Germinal center (tissue), 1 donor: ENCODE measurements around the gene COL13A1.

ENCODE experiments used
- DNase-seq: peaks from one replicate; pipeline ENCODE4 v3.0.0; 2012; ENCODE audit warnings: mixed read lengths, low spot score

COL13A1 gene

DNA sequence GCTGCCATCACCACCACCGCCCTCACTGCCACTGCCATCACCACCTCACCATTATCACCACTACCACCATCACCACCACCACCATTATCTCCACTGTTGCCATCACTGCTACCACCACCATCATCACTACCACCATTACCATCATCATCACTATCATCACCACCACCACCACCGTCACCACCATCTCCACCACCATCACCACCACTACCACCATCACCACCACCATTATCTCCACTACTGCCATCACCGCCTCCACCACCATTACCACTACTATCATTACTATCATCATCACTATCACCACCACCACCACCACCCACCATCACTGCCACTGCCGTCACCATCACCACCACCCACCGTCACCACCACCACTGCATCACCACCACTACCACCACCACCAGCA, 9.9 kb upstream of the COL13A1 start:
- no peak for DNase-seq

DNA sequence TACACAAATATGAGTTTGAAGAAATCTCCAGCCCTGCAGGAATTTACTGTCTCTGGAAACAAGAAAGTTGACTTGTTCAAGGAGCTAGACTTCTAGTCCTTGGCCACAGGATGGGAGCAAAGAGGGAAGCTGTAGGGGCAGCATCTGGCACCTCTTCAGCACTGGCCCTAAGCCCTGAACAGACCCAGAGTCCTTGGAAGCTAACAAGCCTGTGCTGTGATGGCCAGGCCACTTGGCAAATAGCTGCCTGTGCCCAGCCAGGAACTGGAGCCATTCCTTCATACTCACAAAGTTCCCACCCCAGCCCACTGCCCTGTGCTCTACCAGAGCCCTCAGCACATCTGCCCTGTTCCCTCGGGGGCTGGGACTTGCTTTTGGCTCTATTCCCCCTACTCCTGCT, 9.4 kb upstream of the COL13A1 start:
- DNase-seq: no peak

DNA sequence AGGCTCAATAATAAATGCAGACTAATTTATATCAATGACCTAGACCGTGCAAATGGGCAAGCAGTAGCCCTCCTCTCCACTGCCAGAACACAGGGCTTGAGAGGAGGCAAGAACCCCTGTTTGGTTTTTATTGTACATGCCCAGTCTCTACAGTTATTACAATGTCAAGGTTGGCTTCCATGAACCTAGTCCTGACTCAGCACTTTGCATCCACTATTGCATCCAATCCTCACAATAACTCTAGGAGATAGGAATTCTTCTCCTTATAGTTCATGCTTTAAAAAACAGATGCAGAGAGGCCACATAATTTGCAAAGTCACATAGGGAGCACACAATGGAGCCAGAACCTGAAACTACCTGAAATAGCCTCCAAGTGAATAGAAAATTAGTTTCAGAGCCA, 7.0 kb upstream of the COL13A1 start:
- DNase-seq: no peak

DNA sequence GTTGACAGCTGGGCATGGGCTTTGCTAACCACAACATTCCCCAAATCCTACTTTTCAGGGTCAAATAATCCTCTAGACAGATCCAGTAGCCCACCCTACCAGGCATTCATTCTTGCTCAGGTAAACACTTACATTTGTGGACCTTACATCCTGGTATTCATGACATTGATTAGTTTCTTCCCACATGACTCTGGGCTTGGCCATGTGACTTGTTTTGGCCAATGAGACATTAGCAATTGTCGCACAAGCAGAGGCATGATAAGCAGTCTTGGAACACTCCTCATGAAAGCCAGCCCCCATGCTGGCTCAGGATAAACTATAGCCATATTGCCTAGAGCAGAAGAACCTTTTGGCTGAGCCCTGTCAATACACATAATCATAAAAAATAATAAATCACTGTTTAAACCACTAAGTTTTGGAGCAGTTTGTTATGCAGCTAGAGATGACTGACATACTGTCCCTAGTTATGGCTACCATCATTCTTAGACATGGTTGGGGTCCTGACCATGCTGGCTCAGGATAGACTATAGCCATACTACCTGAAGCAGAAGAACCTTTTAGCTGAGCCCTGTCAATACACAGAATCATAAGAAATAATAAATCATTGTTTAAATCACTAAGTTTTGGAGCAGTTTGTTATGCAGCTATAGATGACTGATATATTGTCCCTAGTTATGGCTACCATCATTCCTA, 6.3 kb upstream of the COL13A1 start:
- no peak for DNase-seq

DNA sequence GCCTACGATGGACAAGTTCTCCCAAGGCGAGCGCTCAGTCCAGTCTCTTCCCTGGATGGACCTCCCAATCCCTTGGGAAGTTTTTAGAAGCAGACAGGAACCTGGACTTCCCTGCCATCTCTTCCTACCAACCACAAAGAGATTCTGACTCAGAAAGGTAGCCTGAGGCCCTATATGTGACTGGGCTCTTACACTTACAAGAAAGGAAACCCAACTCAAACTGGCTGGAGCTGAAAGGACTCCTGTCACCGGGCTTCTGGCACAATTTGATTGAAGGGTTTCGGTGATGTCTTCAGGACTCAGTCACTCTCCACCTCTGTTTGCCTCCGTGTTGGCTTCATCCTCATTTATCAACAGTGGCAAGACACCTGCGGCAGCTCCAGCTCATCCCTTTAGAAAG, 3.7 kb upstream of the COL13A1 start:
- no peak for DNase-seq

DNA sequence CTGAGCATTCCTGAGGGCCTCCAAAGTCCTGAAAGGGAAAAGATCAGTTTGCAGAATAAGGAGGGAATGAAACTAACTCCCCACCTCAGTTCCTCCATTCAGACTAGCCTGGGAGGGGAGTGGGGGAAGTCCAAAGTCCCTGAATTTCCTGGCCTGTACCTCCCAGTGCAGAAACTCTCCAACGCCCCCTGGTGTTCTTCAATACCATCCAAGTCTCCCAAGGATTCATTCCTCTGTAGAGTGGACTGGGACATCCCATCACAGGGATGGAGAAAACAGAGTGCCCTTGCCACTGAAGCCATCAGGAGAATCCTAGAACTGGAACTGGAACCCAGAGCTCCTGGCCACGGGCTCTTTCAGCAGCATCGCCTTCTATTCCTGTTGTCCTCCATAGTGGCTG, 1.6 kb upstream of the COL13A1 start:
- DNase-seq: peak; percentile 14

DNA sequence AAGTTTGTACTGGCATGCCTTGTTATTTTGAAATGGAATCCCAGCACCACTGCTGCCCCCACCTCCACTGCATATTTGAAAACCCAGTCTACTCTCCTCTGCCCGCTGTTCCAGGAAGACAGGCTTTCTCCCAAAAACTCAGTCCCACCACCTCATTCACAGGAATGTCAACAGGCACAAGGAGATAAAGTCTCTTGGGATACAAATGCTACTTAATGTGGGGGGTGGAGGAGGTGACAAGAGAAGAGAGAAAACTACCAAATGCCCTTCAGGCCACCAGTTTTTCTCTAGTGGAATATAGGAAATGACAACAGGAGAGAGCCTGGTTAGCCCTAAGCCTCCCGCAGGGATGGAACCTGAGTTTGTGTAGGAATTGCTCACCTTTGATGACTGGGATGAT, 1.0 kb upstream of the COL13A1 start:
- DNase-seq: no peak

DNA sequence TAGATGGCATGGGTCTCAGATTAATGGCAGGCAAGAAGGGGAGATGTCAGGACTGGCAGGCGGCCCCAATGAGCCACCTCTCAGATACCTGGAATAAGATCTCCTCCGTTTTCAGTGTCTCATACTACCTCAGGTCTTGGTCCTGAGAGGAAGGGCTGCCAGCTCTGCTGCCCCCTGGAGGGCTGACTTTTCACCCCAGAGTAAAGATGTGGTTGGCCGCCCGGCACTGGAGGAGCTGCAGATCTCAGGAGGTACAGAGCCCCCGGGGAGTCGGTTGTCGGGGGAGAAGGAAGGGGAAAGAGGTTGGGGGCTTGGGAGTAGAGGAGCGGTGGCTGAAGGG, 642 bp upstream of the COL13A1 start:
- DNase-seq: peak; percentile 50

DNA sequence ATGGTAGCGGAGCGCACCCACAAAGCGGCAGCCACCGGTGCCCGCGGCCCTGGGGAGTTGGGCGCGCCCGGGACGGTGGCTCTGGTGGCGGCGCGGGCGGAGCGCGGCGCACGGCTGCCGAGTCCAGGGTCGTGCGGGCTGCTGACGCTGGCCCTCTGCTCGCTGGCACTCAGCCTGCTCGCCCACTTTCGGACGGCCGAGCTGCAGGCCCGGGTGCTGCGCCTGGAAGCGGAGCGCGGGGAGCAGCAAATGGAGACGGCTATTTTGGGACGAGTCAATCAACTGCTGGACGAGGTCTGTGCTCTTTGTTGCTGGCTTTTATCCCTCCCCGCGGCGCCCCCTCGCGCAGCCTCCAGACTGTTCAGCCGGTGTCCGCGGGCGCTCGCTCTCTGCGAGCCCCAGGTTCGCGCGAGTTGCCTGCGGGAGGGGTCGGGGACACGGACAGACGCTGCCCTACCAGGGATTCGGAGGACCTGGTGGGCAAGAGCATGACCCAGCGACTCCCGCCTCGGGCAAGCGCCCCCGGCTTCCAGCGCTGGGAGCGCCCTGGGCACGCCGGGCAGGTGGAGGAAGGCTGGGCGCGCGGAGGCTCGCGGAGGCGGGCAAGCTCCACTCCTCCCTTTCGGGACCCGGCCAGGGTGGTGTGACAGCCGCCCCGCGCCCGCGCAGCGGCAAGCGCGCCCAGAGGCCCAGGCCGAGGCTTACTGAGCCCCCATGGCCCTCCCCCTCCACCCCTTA, 887 bp downstream of the COL13A1 start:
- DNase-seq: no peak

DNA sequence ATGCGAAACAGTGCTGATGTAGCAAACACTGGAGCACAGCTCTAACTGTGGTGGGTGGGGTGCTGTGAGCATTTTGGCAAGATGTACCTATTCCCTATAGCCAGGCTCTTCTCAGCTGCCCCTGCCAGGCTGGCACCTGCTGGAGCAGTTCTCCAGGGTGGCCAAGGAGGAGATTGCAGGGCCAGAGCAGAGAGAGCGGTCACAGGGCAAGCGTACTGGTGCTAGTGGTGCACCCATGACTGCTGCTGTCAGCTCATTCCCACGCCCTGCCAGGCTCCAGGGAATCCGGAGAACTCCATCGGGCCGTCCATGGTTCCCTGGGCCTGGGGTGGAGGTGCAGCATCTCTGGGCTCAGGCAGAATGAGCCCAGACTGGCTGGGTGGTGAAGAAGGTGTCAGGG, 2.1 kb downstream of the COL13A1 start:
- DNase-seq: no peak

DNA sequence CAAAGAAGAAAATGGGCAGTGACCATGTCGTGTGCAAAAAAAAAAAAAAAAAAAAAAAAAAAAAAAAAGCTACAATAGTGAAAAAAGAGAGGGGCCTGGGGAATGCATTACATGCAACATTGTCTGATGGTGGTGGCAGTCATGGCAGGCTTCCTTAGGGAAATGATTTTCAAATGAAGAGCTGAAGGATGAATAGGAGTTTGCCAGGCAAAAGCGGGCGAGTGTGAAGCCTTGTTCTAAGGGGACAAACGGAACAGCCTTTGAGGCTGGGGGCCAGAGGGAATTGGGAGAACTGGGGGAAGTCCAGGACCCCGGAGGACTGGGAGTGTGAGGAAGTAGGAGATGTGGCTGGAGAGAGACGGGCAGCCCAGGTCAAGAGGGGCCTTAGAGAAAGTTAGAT, 3.1 kb downstream of the COL13A1 start:
- no peak for DNase-seq

DNA sequence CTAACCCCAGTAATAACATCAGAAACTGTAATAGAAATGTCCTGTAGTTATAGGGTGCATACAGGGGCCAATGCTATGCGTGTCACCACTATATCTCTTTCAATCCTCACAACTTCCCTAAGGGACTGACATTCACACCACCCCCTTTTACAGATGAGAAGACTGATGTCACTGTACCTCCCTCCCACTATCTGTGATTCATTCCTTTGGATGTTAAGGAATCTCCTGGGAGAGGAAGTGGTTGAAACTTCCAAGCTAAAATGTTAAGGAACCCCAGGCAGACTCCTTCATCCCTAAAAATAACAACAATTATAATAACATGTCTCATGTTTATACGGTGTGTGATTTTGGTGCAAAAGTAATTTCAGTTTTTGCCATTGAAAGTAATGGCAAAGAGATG, 5.4 kb downstream of the COL13A1 start:
- DNase-seq: no peak

DNA sequence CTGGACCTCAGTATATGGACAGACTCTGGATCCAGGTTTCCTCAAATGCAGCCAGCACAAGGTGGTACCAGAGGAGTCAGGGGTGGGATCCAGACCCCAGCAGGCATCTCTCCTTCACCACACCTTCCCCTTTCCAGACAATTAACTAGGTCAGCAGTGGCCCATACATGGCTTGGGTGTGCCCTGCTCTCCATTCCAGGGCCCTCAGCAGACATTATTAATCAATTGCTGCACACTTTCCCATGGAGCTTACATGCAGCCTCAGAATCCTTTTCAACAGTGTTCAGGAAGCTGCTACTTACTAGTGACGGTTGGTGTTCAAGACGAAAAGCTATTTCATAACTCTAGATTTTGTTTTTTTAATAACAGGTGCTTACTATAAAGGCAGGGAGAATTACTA, 6.0 kb downstream of the COL13A1 start:
- no peak for DNase-seq

DNA sequence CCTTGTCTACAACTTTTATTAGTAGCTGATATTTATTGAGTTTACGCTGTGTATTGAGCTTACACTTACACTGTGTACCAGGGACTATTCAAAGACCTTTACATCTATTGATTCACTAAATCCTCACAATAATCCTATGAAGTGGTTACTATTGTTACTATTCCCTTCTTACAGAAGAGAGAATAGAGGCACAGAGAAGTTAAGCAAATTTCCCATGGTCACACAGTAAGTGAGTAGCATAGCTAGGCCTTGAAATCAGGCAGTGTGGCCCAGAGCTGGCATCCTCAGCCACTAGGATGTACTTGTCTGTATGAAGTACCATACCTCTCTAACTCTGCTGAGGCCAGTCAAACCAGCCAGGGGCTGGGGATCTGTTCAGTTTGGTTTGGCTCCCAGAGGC, 7.6 kb downstream of the COL13A1 start:
- no peak for DNase-seq

DNA sequence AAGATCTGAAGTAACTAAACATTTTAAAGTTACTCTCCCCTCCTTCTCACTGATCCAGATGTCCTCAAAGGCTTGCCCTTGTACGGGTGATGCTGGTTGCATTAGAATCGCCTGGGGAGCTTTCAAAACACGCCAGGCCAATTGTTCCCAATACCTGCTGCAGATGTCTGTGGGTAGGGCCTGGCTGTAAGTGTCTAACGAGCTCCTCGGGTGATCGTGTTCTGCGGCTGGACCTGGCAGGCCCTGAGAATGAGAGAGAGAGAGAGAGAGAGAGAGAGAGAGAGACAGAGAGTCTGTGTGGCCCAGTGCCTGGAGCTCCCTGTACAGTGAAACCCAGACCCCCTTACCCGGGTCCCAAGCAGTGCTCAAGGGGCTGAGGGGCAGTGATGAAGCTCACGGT, 8.4 kb downstream of the COL13A1 start:
- no peak for DNase-seq

DNA sequence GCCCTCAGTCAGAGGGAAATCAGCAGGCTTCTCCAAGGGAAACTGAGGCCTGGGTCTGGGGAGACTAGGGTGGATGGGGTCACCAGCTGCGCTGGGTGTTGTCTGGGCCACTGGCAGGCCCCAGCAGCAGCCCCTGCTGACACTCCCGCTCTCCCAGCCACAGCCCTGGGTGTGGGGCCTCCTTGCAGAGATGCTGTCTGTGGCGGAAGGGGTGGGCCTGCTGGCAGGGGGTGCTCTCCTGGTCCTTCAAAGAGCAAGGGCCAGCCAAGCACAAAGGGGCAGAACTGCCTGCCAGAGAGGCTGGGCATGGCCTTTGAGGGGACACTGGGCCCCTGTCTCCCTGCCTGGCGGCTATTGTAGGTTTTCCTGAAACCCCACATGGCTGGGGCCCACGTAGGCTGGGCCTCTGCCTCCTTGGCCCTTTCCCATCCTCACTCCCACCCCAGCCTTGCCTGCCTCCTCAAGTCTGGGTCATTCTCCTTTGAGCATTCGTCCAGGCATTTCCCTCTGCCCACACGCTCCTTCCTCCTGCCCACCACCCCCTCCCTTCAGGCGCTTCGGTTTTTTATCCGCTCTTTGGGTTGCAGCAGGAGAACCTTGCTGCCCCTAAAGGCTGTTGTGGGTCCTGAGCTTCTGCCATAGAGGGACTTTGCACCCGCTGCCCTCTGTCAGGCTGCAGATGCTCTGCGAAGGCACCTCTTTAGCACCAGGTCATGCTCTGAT, 9.1 kb downstream of the COL13A1 start:
- no peak for DNase-seq

DNA sequence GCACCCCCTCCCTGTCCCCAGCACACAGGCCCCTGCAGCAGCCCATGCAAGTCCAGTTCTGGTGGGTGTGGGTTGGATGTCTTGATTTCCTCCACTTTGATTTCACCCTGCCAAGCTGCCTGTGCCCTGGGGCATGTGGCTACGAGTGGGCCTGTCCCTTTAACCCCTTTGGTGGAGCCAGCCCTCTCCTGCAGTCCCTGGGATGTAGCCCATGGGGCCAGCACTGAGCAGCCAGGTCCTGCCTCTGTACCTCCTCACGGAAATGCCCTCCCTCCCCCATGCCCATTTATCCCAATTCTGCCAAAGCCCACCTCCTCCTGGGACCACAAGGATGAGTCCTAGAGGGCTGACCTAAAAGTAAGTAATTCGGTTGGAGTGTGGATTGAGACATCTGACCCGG, 11.9 kb downstream of the COL13A1 start:
- no peak for DNase-seq

DNA sequence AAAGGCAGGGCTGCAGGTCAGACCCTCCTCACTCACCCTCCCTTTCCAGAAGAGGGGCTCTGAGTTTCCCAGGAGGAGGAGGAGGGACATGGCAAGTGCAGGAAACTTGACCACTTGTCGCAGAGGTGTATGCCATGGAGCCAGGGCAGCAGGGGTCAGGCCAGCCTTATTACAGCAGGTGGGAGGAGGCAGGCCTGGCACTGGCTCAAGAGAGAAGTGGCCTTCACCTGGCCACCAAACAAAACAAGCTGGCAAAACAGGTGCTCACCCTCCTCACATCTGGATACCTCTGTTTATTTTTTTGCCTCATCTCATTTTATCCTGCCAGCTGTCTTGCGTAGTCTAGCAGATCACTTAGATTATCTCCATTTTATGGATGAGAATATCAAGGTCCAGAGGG, 12.5 kb downstream of the COL13A1 start:
- DNase-seq: no peak

DNA sequence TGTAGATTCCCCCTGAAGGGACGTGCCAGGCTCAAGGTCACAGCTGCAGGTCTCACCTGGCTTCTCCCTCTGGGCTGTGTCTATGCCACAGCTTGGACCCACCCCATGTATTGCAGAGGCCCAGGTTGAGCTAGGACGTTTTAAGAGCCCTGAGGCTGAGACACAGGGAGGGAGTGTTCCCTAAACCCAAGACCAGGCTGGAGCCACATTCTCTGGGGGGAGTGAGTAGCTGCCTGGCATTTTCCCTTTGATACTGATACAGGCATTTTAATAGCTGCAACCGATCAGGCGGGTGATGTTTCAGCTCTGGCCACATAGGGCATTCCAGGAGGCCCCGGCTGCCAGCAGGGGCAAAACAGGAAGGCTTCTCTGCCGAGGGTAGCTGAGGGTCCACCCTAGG, 13.4 kb downstream of the COL13A1 start:
- DNase-seq: no peak

DNA sequence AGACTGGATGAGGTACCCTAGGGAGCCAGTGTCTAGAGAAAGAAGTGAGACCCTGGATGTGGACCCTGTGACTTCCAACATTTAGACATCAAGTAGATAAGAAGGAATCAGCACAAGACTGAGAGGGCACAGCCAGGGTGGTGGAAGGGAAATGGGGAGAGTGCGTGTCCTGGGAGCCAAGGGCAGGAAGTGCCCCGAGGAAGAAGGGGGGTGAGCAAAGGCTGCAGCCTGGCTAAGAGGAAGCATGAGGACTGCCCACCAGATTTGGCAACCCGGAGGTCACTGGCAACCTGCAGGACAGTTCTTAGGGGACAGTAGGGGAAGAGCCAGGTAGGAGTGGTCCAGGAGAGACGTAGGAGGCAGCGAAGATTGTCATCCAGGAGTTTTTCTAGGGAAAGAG, 14.8 kb downstream of the COL13A1 start:
- no peak for DNase-seq

DNA sequence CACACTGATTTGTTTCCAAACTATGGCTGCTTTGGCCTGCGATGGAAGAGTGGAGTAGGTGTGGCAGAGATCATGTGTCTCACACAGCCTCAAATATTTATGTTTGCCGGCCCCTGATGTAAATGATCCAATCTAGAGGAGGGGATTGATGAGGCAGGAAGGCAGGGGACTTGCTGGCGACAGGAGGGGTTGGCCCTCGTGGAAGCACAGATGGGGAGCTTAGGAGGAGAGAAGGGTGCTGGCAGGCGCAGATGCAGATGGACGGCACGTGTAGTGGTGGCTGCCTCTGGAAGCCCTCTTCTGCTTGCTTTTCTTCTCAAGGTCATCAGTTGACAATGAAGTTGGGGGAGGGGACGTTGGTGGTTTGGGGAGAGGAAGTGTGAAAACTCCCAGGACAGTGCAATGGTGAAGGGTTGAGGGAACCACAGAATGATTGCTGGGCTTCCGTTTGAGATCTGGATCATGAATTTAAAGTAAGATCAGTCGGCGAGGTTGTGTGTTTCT, 15.4 kb downstream of the COL13A1 start:
- no peak for DNase-seq

DNA sequence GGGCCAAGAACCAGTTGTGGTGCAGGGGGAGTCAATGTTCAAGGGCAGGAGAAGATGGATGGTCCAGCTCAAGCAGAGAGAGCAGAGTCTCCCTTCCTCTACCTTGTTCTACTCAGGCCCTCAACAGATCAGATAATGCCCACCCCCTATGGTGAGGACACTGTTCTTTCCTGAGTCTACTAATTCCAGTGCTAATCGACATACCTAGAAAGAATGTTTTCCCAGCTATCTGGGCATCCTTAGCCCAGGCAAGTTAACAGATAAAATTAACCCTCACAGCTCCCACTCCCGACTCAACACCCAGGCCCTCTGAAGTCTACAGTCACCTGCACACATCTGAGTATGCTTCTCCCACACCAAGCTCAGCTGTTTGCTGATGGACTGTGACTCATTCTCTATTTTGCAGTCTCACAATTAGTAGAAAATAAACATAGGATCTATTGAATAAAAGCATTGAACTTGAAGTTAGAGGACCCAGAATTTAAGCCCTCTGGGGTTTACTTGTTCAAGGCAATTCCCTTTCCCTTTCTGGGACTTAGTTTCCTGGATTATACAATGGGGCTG, 17.1 kb downstream of the COL13A1 start:
- no peak for DNase-seq
